ENCODE results near the gene SCAF8. TPM values are rescaled to one million over a fixed set of nuclear protein-coding genes. Genes with fewer than 3 reads are reported as not detected.

The SCAF8 gene
- total and polyA plus RNA-seq, 2 of the 8 experiments (the other 6 are each of a cell fraction or from before 2014, with no cell fraction given): 20.3 to 46.3 TPM

DNA sequence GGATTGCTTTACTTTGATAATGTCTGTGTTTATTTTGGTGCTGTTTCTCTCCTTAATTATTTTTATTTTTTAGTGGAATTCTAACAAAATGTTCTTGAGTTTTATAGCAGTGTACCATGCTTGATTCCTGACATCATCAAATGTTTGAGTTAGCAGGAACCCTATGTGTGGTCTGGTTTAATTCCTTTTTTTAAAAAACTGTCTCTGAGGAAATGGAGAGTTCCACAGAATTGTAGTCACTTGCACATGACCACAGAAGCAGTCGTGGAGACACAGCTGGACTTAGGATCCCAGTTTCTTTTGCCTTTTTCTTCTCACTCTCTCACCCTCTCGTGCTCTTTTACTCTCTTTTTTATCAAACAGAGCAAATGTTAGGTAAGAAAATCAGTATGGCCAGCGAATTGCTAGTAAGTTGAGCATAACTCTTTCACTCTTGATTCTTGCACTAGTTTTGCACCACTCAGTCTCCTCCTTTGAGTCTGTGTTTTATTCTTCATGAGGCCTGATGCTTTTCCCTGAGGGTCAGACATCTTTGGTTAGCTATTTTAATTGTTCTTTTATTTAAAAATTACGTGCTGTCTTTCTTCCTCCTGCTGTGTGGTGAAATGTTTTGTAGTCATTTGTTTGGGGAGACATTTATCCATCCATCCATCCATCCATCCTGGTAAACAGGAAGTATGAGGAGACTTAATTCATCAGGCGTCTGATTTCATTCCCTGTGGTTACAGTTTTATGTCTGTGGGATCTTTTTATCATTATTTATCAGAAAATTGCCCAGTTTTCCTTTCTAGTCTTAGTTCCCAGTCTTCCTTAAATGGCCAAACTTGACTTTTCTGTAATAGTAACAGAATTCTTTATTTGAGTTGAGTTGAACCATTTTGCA is 83.0 kb downstream of the SCAF8 start (continued):
- TF ChIP-seq FOSL1 (IDR thresholded peaks at IDR 0.05; ENCODE audit: insufficient read depth, low read depth, low read length) (no peak), SUZ12 (IDR thresholded peaks at IDR 0.05; ENCODE audit: low read length) (no peak), BRCA1 (IDR thresholded peaks at IDR 0.05; ENCODE audit: low read depth, low read length) (no peak), BCL11A (IDR thresholded peaks at IDR 0.05; ENCODE audit: low read depth in 2 of 2, low read length in 2 of 2) (no peak), MAFK (IDR thresholded peaks at IDR 0.05; ENCODE audit: low read depth, low read length) (no peak), PHF8 (conservative IDR thresholded peaks at IDR 0.05; ENCODE audit: low read depth, low read length) (no peak)
